Measurements from ENCODE around the gene PNKD.

DNA sequence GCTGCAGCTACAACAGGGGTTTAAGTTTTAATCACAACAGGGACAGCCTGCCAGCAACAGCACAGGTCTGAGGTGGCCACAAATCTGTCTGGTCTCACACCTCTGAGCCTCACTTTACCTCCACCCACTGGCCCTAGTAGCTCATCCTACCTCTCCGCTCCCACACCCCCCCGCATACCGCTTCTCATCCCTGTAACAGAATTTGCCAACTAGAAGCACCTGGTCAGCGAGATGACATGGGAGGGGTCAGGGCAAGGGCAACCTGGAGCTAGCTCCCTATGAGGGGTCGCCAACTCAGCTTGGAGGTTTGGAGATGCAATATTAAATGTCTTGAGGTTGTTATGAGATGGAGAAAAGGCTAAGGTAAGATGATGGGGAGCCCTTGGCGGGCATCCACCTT, 93.9 kb downstream of the PNKD start:
- TF ChIP-seq, protein P1, sequence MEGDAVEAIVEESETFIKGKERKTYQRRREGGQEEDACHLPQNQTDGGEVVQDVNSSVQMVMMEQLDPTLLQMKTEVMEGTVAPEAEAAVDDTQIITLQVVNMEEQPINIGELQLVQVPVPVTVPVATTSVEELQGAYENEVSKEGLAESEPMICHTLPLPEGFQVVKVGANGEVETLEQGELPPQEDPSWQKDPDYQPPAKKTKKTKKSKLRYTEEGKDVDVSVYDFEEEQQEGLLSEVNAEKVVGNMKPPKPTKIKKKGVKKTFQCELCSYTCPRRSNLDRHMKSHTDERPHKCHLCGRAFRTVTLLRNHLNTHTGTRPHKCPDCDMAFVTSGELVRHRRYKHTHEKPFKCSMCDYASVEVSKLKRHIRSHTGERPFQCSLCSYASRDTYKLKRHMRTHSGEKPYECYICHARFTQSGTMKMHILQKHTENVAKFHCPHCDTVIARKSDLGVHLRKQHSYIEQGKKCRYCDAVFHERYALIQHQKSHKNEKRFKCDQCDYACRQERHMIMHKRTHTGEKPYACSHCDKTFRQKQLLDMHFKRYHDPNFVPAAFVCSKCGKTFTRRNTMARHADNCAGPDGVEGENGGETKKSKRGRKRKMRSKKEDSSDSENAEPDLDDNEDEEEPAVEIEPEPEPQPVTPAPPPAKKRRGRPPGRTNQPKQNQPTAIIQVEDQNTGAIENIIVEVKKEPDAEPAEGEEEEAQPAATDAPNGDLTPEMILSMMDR (conservative IDR thresholded peaks at IDR 0.05 in 1 of 2, IDR thresholded peaks at IDR 0.05 in 1 of 2; ENCODE audit: low read depth in 1 of 2, low read length in 2 of 2) = no peak
- TF ChIP-seq EZH2 (IDR thresholded peaks at IDR 0.05; ENCODE audit: low read length, missing control alignments) = no peak
